Astrocyte (in vitro differentiated cells and primary cell): ENCODE results near the gene CCDC28A. TPM values are rescaled to one million over a fixed set of nuclear protein-coding genes. Genes with fewer than 3 reads are reported as not detected.

Source experiments
- DNase-seq: peaks from one replicate; pipeline ENCODE4 v3.0.0-alpha.2; 2010; ENCODE audit warnings: low read depth
- FAIRE-seq: peaks from 2 replicates; lab custom pipeline; 2011; peaks lifted over from hg19 to GRCh38; lab: Jason Lieb, UNC
- H2AFZ ChIP-seq: 2 replicates; pipeline ENCODE4 v1.6.0; 2012; ENCODE audit warnings: low read depth, low read length, inconsistent platforms
- H3K27ac ChIP-seq: 2 replicates; pipeline ENCODE4 v1.5.1; 2011; ENCODE audit warnings: low read depth, low read length, inconsistent platforms
- H3K27me3 ChIP-seq: 2 replicates; pipeline ENCODE4 v1.6.0; 2011; ENCODE audit warnings: low read length, inconsistent platforms; ENCODE audit not compliant: insufficient read depth
- H3K36me3 ChIP-seq: 2 replicates; pipeline ENCODE4 v1.5.1; 2011; ENCODE audit warnings: low read length, inconsistent platforms; ENCODE audit not compliant: insufficient read depth
- H3K4me1 ChIP-seq: 2 replicates; pipeline ENCODE4 v1.5.1; 2011; ENCODE audit warnings: low read length, inconsistent platforms; ENCODE audit not compliant: insufficient read depth
- H3K4me2 ChIP-seq: 2 replicates; pipeline ENCODE4 v1.6.0; 2012; ENCODE audit warnings: low read length, inconsistent platforms
- H3K4me3 ChIP-seq: 2 replicates; pipeline ENCODE4 v1.5.1; 2011; ENCODE audit warnings: low read depth, mild to moderate bottlenecking, low read length, inconsistent platforms; ENCODE audit not compliant: insufficient read depth
- H3K79me2 ChIP-seq: 2 replicates; pipeline ENCODE4 v1.6.0; 2012; ENCODE audit warnings: mild to moderate bottlenecking, low read length, inconsistent platforms; ENCODE audit not compliant: insufficient read depth
- H3K9ac ChIP-seq: 2 replicates; pipeline ENCODE4 v1.6.0; 2012; ENCODE audit warnings: mild to moderate bottlenecking, low read length, inconsistent platforms
- H3K9me3 ChIP-seq: 2 replicates; pipeline ENCODE4 v1.5.1; 2012; ENCODE audit warnings: low read depth, mild to moderate bottlenecking, low read length, inconsistent platforms; ENCODE audit not compliant: insufficient read depth
- H4K20me1 ChIP-seq: 2 replicates; pipeline ENCODE4 v1.6.0; 2012; ENCODE audit warnings: low read length, inconsistent platforms; ENCODE audit not compliant: insufficient read depth
- H3K27ac Mint-ChIP-seq: one replicate; pipeline ENCODE4 v1.8.0; 2021; ENCODE audit warnings: mild to moderate bottlenecking, mixed read lengths; ENCODE audit not compliant: unreplicated experiment
- H3K27me3 Mint-ChIP-seq: one replicate; pipeline ENCODE4 v1.8.0; 2021; ENCODE audit warnings: low read depth, mixed read lengths; ENCODE audit not compliant: unreplicated experiment
- H3K36me3 Mint-ChIP-seq: one replicate; pipeline ENCODE4 v1.8.0; 2021; ENCODE audit warnings: low read depth, mixed read lengths; ENCODE audit not compliant: unreplicated experiment
- H3K4me1 Mint-ChIP-seq: one replicate; pipeline ENCODE4 v1.8.0; 2021; ENCODE audit warnings: low read depth, mixed read lengths; ENCODE audit not compliant: unreplicated experiment
- H3K4me3 Mint-ChIP-seq: one replicate; pipeline ENCODE4 v1.8.0; 2021; ENCODE audit warnings: mild to moderate bottlenecking, moderate library complexity, mixed read lengths; ENCODE audit not compliant: unreplicated experiment
- H3K9me3 Mint-ChIP-seq: one replicate; pipeline ENCODE4 v1.8.0; 2021; ENCODE audit warnings: mild to moderate bottlenecking, mixed read lengths; ENCODE audit not compliant: unreplicated experiment
- EZH2 ChIP-seq: IDR thresholded peaks from 2 replicates; pipeline ENCODE4 v1.6.1; 2012; ENCODE audit warnings: mild to moderate bottlenecking, low read length, inconsistent platforms; ENCODE audit not compliant: insufficient read depth
- total RNA-seq: library from RNA; stranded (reverse); gene quantifications from 2 replicates; pipeline ENCODE4 v1.2.1, GENCODE V29; 2021
- TF ChIP-seq, protein P1 (sequence below): IDR thresholded peaks from 2 replicates; pipeline ENCODE4 v1.5.1; 2011; ENCODE audit warnings: low read depth, mild to moderate bottlenecking, inconsistent platforms, low read length, moderate library complexity; ENCODE audit not compliant: insufficient read depth

The CCDC28A gene
- total RNA-seq, 1 donor from 2014 or later = 9.5 TPM

DNA sequence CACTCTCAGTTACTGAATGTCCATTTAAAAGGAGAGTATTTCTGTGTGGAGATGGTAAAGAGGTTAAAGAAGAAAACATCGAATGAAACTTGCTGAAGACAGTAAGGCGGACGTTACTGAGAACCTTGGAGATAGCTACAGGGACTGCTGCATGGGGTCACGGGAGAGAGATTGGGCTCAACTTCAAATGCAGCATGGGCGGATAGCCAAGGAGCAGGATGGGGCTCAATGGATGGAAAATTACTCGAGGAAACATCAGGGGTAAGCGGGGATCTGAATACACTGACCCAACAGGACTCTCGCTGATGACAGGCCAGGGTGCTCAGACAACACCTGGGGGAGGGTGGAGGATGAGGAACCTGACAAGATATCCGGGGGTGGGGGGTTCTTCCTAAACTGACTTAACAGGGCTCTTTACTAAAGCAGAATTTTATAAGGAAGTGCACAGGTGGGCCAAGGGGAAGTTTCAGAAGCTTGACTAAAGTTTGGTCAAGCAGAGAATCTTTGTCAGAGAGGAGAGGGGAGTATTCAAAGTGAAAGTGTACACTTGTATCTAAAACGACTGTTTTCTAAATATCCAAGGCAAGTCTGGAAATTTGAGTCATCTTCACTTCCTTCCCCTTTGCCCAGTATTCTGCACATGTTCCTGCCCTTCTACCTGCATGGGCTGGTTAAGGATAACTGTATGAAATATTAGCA, 45.1 kb downstream of the CCDC28A start:
- no peak for DNase-seq
- no peak for FAIRE-seq
- H3K27ac Mint-ChIP-seq = peak overlapping the region; percentile 77
- H3K4me3 Mint-ChIP-seq = no peak overlapping the region
- Histone ChIP-seq H3K4me3 (no peak overlapping the region), H3K9ac (peak overlapping the region; percentile 33), H3K9me3 (no peaks in the 10 kb centered on the region), H4K20me1 (no peaks in the 10 kb centered on the region), H3K36me3 (no peaks in the 10 kb centered on the region), H3K27ac (peak overlapping the region; percentile 36), H3K79me2 (no peaks in the 10 kb centered on the region), H2AFZ (no peak overlapping the region), H3K4me1 (peaks cover 8% of the 10 kb centered on the region), H3K27me3 (no peaks in the 10 kb centered on the region), H3K4me2 (no peak overlapping the region)
- no peaks in the 10 kb centered on the region for H3K27me3 Mint-ChIP-seq
- TF ChIP-seq, protein P1, sequence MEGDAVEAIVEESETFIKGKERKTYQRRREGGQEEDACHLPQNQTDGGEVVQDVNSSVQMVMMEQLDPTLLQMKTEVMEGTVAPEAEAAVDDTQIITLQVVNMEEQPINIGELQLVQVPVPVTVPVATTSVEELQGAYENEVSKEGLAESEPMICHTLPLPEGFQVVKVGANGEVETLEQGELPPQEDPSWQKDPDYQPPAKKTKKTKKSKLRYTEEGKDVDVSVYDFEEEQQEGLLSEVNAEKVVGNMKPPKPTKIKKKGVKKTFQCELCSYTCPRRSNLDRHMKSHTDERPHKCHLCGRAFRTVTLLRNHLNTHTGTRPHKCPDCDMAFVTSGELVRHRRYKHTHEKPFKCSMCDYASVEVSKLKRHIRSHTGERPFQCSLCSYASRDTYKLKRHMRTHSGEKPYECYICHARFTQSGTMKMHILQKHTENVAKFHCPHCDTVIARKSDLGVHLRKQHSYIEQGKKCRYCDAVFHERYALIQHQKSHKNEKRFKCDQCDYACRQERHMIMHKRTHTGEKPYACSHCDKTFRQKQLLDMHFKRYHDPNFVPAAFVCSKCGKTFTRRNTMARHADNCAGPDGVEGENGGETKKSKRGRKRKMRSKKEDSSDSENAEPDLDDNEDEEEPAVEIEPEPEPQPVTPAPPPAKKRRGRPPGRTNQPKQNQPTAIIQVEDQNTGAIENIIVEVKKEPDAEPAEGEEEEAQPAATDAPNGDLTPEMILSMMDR = no peak
- no peak for TF ChIP-seq EZH2
- H3K4me1 Mint-ChIP-seq = peaks cover 21% of the 10 kb centered on the region
- H3K9me3 Mint-ChIP-seq = no peaks in the 10 kb centered on the region
- H3K36me3 Mint-ChIP-seq = no peaks in the 10 kb centered on the region

DNA sequence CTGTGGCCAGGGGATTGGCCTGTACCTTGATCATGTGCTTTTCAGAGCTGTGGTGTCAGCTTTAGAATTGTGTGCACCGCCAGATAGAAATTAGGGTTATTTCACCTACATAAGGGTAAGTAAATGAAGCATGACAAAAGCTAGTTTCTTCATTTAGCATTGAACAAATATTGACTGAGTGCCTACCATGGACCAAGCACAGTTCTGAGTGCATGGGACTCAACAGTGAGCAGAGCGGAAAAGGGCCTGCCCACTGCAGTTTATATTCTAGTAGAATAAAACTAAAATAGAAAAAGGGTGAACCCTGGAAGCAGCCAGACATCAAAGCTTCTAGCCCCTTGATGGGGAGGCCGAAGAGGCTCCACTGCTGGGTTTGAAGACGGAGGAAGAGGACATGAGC, 48.0 kb downstream of the CCDC28A start:
- no peak overlapping the region for H3K27ac ChIP-seq
- no peaks in the 10 kb centered on the region for H3K36me3 ChIP-seq
- no peak overlapping the region for H3K4me3 ChIP-seq
- no peaks in the 10 kb centered on the region for H3K9me3 Mint-ChIP-seq
- no peak overlapping the region for H3K9ac ChIP-seq
- no peaks in the 10 kb centered on the region for H3K27me3 Mint-ChIP-seq
- H3K4me2 ChIP-seq = no peak overlapping the region
- no peak for DNase-seq
- H4K20me1 ChIP-seq = no peaks in the 10 kb centered on the region
- H3K36me3 Mint-ChIP-seq = no peaks in the 10 kb centered on the region
- TF ChIP-seq EZH2 = no peak
- TF ChIP-seq, protein P1 = no peak
- H3K79me2 ChIP-seq = no peaks in the 10 kb centered on the region
- no peak overlapping the region for H3K27ac Mint-ChIP-seq
- no peak overlapping the region for H2AFZ ChIP-seq
- no peak overlapping the region for H3K4me3 Mint-ChIP-seq
- FAIRE-seq = no peak
- H3K4me1 ChIP-seq = peaks cover 8% of the 10 kb centered on the region
- H3K9me3 ChIP-seq = no peaks in the 10 kb centered on the region
- no peaks in the 10 kb centered on the region for H3K27me3 ChIP-seq
- peaks cover 21% of the 10 kb centered on the region for H3K4me1 Mint-ChIP-seq

DNA sequence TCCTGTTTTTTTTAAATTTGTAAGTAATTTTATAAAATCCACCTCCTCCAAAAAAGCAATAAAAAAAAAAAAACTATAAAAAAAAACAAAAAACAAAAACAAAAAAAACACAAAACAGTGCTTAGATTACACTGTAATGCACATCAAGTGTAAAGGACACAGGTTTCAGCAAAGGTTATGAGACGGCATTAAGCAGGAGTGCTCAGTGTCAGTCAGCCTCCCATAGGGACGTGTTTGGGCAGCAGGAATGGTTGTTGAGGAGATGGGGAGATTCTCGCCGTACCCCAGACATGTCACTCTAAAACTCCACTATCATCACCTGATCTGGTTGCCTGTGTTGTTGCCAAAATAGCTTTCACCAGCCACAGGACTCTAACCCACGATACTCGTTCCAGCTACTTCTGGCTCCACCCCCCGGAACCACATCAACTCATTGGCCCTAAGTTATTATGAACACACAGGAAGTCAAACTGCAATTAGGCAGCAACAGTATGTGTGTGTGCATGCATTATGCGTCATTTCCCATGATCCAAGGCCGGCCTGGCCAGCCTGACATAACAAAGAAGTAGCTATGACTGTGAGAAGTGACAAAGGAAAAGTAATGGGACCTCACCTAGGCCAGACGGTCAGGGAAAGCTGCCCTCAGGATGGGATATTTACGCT, 51.0 kb downstream of the CCDC28A start:
- Histone ChIP-seq H3K27me3 (no peaks in the 10 kb centered on the region), H4K20me1 (no peaks in the 10 kb centered on the region), H3K9me3 (no peaks in the 10 kb centered on the region), H3K4me3 (no peak overlapping the region), H3K9ac (no peak overlapping the region), H2AFZ (peak overlapping the region; percentile 56), H3K4me2 (no peak overlapping the region), H3K4me1 (no peaks in the 10 kb centered on the region), H3K27ac (no peak overlapping the region), H3K79me2 (no peaks in the 10 kb centered on the region), H3K36me3 (no peaks in the 10 kb centered on the region)
- no peaks in the 10 kb centered on the region for H3K27me3 Mint-ChIP-seq
- no peak overlapping the region for H3K4me3 Mint-ChIP-seq
- no peak for TF ChIP-seq EZH2
- H3K9me3 Mint-ChIP-seq = no peaks in the 10 kb centered on the region
- H3K27ac Mint-ChIP-seq = no peak overlapping the region
- no peak for FAIRE-seq
- peak; percentile 6 for DNase-seq
- peaks cover 5% of the 10 kb centered on the region for H3K4me1 Mint-ChIP-seq
- no peaks in the 10 kb centered on the region for H3K36me3 Mint-ChIP-seq
